ENCODE data around the gene GRID2.

- TF ChIP-seq CTCF (IDR thresholded peaks at IDR 0.05) (no peak), POLR2A (IDR thresholded peaks at IDR 0.05) (no peak)
These were observed 332.5 kb downstream of the GRID2 start for GRCh38 chr4:92636038-92636806.
